ENCODE data around the gene FRY. TPM values are rescaled to one million over a fixed set of nuclear protein-coding genes. Genes with fewer than 3 reads are reported as not detected.
"Not testable (repeated sequence)": the region's sequence is repeated elsewhere in the genome, so short reads cannot be mapped to it uniquely, and the experiment has no call there.

FRY gene
- polyA plus RNA-seq, 3 donors = 48.8 to 60.4 (median 57.5) TPM

- DNase-seq (ENCODE audit: extremely low read depth in 1 of 11, low read depth in 9 of 11, low spot score in 4 of 11) = no peak
Measured at GRCh38 chr13:32036126-32036695, 4.6 kb downstream of the FRY start.

GRCh38 chr13:32036757-32037156 lies 5.2 kb downstream of the FRY start:
- DNase-seq (ENCODE audit: extremely low read depth in 1 of 11, low read depth in 9 of 11, low spot score in 4 of 11) = no peak

GRCh38 chr13:32037471-32037870 lies 5.9 kb downstream of the FRY start:
- no peak for DNase-seq (ENCODE audit: extremely low read depth in 1 of 11, low read depth in 9 of 11, low spot score in 4 of 11)

- no peak for DNase-seq (ENCODE audit: extremely low read depth in 1 of 11, low read depth in 9 of 11, low spot score in 4 of 11)
Measured at GRCh38 chr13:32038343-32038742, 6.8 kb downstream of the FRY start.

GRCh38 chr13:32039056-32039455 lies 7.5 kb downstream of the FRY start:
- no peak for DNase-seq (ENCODE audit: extremely low read depth in 1 of 11, low read depth in 9 of 11, low spot score in 4 of 11)

- no peak for DNase-seq (ENCODE audit: extremely low read depth in 1 of 11, low read depth in 9 of 11, low spot score in 4 of 11)
Measured at GRCh38 chr13:32039528-32039927, 8.0 kb downstream of the FRY start.

- no peak for DNase-seq (ENCODE audit: extremely low read depth in 1 of 11, low read depth in 9 of 11, low spot score in 4 of 11)
Measured at GRCh38 chr13:32040052-32040642, 8.6 kb downstream of the FRY start.

GRCh38 chr13:32040689-32041088 lies 9.1 kb downstream of the FRY start:
- DNase-seq (ENCODE audit: extremely low read depth in 1 of 11, low read depth in 9 of 11, low spot score in 4 of 11) = no peak

GRCh38 chr13:32041429-32041828 lies 9.9 kb downstream of the FRY start:
- no peak for DNase-seq (ENCODE audit: extremely low read depth in 1 of 11, low read depth in 9 of 11, low spot score in 4 of 11)

GRCh38 chr13:32042551-32042950 lies 11.0 kb downstream of the FRY start:
- no peak for DNase-seq (ENCODE audit: extremely low read depth in 1 of 11, low read depth in 9 of 11, low spot score in 4 of 11)

GRCh38 chr13:32044446-32044845 lies 12.9 kb downstream of the FRY start:
- no peak for DNase-seq (ENCODE audit: extremely low read depth in 1 of 11, low read depth in 9 of 11, low spot score in 4 of 11)

GRCh38 chr13:32045537-32045936 lies 14.0 kb downstream of the FRY start:
- no peak for DNase-seq (ENCODE audit: extremely low read depth in 1 of 11, low read depth in 9 of 11, low spot score in 4 of 11)

GRCh38 chr13:32045982-32046785 lies 14.6 kb downstream of the FRY start:
- no peak for DNase-seq (ENCODE audit: extremely low read depth in 1 of 11, low read depth in 9 of 11, low spot score in 4 of 11)

GRCh38 chr13:32047088-32047487 lies 15.5 kb downstream of the FRY start:
- no peak for DNase-seq (ENCODE audit: extremely low read depth in 1 of 11, low read depth in 9 of 11, low spot score in 4 of 11)

- no peak for DNase-seq (ENCODE audit: extremely low read depth in 1 of 11, low read depth in 9 of 11, low spot score in 4 of 11)
Measured at GRCh38 chr13:32047793-32048192, 16.2 kb downstream of the FRY start.

GRCh38 chr13:32048816-32049215 lies 17.2 kb downstream of the FRY start:
- DNase-seq (ENCODE audit: extremely low read depth in 1 of 11, low read depth in 9 of 11, low spot score in 4 of 11) = no peak

- DNase-seq (ENCODE audit: extremely low read depth in 1 of 11, low read depth in 9 of 11, low spot score in 4 of 11) = no peak
Measured at GRCh38 chr13:32051156-32051555, 19.6 kb downstream of the FRY start.

- DNase-seq (ENCODE audit: extremely low read depth in 1 of 11, low read depth in 9 of 11, low spot score in 4 of 11) = no peak
Measured at GRCh38 chr13:32056316-32056715, 24.7 kb downstream of the FRY start.

GRCh38 chr13:32057325-32057724 lies 25.8 kb downstream of the FRY start:
- DNase-seq (ENCODE audit: extremely low read depth in 1 of 11, low read depth in 9 of 11, low spot score in 4 of 11) = not testable (repeated sequence)

- DNase-seq (ENCODE audit: extremely low read depth in 1 of 11, low read depth in 9 of 11, low spot score in 4 of 11) = no peak
Measured at GRCh38 chr13:32059511-32059984, 28.0 kb downstream of the FRY start.
